Measurements from ENCODE around the gene SLC22A23.

Gene SLC22A23

GRCh38 chr6:3329393-3330051, 127.3 kb downstream of the SLC22A23 start:
- DNase-seq, result no peak

DNA sequence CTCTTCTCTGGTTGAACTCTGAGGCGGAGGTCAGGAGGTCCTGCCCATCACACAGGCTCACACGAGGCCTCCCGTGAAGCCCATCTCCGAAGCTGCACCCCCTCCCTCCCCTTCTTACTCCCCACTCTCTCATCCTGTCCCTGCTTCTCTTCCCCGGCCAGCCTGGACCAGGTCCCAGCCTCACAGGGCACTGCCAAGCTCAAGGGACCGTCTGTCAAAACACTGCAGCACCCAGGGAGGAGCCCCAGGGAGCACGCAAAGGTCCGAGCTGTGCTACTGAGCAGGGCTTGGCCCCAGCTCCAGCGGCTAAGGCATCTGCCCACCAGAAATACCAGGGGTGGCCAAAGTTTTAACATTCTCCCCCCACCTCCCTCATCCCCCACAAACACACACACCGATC, 128.1 kb downstream of the SLC22A23 start:
- no peak for DNase-seq

GRCh38 chr6:3328145-3328544, 128.7 kb downstream of the SLC22A23 start:
- no peak for DNase-seq

DNA sequence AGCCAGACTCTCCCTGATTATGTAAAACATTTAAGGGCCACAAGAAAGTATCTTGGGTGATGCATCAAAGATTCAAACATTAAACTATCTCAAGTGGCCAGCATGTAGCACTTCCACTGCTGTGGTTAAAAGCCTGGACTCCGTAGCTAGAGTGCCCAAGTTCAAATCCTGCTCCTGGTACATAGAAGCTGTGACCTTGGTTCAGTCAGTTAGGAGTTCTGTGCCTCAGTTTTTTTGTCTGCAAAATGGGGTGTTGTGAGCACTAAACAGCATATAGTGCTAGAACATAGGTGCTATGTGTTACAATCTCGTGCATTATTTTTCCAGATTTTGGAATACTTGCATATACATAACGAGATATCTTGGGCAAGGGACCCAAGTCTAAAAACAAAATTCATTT, 129.4 kb downstream of the SLC22A23 start:
- no peak for DNase-seq

DNA sequence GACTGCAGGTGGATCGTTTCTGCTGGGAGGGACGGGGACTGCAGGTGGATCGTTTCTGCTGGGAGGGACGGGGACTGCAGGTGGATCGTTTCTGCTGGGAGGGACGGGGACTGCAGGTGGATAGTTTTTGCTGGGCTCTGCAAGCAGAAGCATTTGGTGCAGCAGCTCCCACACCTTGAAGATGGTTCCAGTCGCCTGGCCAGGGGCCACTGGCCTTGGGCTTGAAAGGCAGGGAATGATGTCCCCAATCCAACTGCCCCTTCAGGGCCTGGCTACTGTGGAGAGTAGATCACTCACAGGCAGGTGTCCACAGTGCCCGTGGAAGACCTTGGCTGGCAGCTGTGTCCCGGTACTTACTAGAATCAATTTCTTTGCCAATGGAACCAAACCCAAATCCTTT, 129.9 kb downstream of the SLC22A23 start:
- DNase-seq, result no peak

GRCh38 chr6:3326184-3326971, 130.5 kb downstream of the SLC22A23 start:
- DNase-seq, result no peak

GRCh38 chr6:3325210-3325609, 131.6 kb downstream of the SLC22A23 start:
- no peak for DNase-seq

- no peak for DNase-seq
These were observed 132.4 kb downstream of the SLC22A23 start for GRCh38 chr6:3324262-3324942.

- DNase-seq, result no peak
These were observed 133.1 kb downstream of the SLC22A23 start for GRCh38 chr6:3323696-3324261.

GRCh38 chr6:3323148-3323547, 133.7 kb downstream of the SLC22A23 start:
- no peak for DNase-seq

- no peak for DNase-seq
These were observed 134.4 kb downstream of the SLC22A23 start for GRCh38 chr6:3322366-3322890.

DNA sequence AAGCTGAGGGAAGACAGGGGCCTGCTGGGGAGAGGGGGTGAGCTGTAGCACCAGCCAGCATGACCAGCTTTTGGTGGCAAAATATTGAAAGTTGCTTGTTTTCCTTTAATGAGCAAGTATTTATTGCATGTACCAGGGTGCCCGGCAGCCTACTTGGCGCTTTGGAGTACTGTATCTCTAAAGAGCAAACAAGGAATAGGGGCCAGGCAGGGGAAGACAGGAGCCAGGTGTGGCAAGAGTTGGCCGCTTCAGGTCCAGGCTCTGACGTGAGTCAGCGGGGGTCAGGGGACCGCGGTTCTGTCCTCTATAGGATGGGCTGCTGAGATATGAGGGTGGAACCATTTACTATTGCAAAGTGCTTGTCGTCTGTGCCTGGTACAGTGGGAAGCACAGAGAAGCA, 135.0 kb downstream of the SLC22A23 start:
- DNase-seq, result no peak

GRCh38 chr6:3321042-3321441, 135.8 kb downstream of the SLC22A23 start:
- no peak for DNase-seq

GRCh38 chr6:3320238-3320811, 136.5 kb downstream of the SLC22A23 start:
- DNase-seq, result no peak

GRCh38 chr6:3319610-3320200, 137.1 kb downstream of the SLC22A23 start:
- no peak for DNase-seq

- no peak for DNase-seq
These were observed 137.9 kb downstream of the SLC22A23 start for GRCh38 chr6:3318821-3319540.

- DNase-seq, result no peak
These were observed 138.6 kb downstream of the SLC22A23 start for GRCh38 chr6:3318226-3318625.

- DNase-seq, result no peak
These were observed 139.1 kb downstream of the SLC22A23 start for GRCh38 chr6:3317741-3318211.

DNA sequence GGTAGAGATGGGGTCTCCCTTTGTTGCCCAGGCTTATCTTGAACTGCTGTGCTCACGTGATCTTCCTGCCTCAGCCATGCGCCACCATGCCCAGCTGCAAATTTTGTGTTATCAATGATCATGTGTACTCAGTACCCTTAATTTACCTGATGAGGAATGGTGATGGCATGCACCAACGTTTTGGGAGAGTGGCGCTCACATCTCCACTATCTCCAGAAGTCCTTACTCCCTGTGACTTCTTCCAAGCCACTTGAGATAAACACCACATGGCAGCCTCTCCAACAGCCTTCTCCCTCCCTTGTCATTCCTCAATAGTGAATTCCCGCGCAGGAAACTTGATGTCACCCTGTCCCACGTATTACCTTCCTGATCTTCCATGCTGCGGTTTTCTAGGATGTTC, 140.0 kb downstream of the SLC22A23 start:
- DNase-seq, result no peak

DNA sequence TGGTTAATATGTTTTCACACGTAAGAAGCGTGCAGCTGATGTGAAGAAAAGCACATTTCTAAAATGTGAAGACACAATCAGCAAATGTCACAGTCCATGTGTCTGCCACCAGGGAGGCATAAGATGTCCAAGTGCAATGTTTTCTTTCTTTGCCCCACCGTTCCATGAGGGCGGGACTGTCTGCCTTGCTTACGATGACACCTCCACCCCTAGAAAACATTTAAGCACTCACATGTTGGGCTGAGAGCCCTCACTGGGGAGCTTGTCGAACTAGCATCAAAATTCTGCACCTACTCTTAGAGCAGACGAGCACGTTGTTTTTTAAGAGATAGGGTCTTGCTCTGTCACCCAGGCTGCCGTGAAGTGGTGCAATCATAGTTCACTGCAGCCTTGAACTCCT, 140.5 kb downstream of the SLC22A23 start:
- no peak for DNase-seq

GRCh38 chr6:3315841-3316240, 141.0 kb downstream of the SLC22A23 start:
- DNase-seq, result no peak
